ENCODE data around the gene IL2.

GRCh38 chr4:122458625-122459024 lies 2.1 kb upstream of the IL2 start:
- TF ChIP-seq EZH2phosphoT487 (IDR thresholded peaks at IDR 0.05; ENCODE audit: low read depth) (no peak), CTCF (IDR thresholded peaks at IDR 0.05; ENCODE audit: low read depth, low read length) (no peak)

Measured in OCI-LY3 (cell line).